NCI-H226 (cell line): Measurements from ENCODE around the gene TSPEAR.

Source experiments
- DNase-seq: peaks from one replicate; pipeline ENCODE4 v3.0.0-alpha.2; 2015

TSPEAR gene

DNA sequence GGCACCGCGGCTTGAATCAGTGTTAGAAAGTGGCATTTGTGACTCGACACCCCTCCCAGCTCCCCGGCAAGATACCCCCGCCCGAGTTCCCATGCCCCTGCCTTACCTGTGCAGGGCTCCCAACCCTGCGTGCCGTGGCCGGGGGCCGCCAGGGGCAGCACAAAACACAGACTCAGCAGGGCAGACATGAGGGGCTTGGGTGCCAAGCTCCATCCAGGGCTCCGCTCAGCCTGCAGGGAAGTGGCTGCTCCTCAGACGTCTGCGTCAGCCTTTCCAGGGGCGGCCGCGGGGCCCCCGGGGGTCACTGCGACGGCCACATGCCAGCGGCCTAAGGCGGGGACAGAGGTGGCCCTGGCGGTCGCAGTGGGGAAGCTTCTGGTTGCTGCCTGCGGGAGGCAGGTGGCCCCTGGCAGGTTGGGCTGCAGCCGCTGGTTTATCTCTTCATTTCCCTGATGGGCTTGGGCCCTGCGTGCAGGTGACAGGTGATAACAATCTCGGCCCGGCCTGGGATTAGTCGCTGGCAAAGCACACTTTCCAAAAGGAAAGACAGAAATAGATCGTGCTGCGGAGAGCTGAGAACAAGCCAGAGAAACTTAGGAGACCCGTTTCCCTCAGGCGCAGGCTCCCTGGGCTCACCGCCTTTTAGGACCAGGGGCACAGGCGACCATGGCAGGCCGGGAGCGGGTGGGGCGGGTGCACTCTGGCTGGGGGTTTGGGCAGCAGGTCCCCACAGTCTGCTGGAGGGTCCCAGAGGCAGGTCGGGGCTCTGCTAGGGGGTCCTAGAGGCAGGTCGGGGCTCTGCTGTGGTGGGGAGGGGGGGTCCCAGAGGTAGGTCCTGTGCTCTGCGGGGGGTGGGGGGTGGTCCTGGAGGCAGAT lies at the start of gene TSPEAR:
Gene TSPEAR, minus strand, starts transcription at position 246 of the 876 bp plus-strand sequence. Its CDS starts 58 bp downstream, at position 188.
- no peak for DNase-seq

DNA sequence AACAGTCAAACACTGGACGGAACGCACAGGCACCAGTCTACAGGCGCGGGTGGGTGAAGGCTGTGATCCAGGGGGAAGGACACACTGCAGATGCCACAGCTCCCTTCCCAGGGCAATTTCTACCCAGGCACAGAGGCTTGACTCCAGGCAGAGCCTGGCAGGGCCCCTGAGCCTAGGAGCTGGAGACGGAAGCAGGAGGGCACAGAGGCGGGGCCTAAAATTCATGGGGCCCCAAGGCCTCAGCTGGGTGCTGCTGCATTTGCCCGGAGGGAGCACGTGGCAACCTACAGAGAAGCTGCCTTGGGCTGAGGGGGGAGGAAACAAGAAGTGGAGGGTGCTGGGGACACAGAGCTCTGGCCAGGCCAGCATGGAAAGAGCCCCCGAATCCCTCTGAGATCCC lies 49.0 kb upstream of the TSPEAR start:
- no peak for DNase-seq

DNA sequence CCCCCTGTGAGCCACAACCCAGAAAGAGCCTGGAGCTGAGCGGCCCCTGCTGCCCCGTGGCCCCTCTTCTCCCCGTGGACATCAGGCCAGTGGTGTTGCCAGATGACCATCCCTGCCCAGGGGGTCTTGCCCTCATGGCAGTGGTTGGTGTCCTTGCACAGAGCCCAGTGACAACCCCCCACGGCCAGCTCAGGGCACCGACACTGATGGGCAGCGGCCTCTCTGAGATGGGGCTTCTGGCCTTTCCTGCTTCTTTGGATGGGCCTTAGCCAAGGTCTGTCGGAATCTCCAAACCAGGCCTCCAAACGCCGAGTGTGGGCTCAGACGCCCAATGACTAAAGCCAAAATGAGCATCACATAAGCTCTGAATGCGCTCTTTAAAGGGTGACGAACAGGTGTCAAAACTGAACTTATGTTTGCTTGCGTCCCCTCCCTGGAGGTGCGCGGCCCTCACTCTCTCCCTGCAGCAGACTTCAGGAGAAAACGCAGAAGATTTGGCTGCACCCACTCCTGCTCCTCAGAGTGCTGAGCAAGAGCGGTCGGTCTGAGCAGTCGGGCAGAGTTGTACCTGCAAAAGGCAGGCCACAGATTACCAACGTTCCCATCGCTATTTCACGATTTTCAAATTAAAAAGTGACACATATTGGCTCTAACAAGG lies 48.4 kb upstream of the TSPEAR start:
- DNase-seq = no peak

DNA sequence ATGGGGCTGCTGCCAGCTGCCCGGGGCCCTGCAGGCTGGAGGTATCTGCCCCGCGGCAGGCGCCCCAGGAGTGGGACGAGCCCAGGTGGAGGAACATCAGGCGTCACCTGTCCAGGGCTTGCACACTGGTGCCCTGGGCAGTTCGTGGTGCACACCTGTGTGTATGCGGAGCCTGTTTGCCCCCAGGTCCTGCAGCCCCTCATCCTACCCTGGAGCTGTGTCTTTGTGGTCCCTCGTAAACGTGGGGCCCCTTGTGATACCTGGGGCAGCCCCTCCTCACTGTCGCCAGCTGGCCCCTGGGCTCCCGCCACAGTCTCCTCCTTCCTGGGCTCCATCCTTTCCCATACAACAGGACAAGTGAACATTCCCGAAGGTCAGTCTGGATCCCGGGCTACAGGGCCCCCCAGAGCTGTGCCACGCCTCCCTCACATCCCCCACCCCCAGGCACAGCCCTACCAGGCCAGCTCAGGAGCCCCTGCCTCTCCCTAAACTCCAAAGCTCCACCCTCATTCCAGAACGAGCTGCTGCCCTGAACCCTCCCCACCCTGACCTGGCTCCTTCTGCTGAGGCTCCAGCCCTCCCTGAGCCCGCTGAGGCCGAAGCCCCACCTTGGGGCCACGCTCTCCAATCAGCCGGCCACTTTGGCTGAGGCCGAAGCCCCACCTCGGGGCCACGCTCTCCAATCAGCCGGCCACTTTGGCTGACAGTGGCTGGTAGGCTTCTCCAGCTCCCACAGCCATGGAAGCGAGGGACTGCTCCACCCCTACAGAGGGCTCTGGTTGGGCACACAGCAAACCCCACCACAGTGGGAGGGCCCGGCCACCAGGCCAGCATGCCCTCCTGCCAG lies 47.6 kb upstream of the TSPEAR start:
- DNase-seq = no peak

DNA sequence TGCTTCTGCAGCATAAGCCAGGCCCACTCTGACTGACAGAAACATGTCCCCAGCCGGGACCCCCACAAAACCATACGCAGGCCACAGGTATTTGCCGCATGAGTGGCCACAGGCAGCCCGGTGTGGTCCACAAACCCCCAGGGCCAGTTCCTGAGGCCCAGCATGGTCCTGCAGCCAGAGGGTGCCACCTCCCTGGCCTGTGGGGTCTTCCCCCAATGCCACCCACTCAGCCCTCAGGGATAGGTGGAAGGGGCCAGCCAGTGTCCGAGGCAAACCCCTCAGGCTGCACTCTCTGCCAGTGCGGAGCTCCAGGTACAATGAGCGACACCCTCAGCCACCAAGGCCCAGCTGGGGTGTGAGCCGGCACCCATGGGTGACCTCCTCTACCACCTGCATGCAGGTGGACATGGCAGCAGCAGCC lies 46.8 kb upstream of the TSPEAR start:
- no peak for DNase-seq

DNA sequence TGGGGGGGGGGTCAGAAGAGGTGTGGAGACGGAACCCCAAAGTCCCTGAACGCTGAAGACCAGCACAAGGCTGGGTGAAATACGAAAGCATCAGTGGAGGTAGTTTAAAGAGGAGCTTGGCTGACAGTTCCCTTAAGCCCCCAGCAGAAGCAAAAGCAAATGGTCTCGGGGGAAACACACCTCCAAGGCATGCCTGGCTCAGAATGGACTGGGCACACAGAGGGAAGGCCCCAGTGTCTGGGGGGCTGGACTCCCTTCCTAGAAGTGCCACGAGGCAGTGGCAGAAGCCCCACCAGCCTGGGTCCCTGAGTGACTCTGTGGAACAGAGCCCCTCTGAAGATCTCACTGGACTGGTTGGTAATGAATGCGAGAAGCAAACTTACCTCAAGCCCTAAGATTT lies 46.4 kb upstream of the TSPEAR start:
- DNase-seq = no peak

DNA sequence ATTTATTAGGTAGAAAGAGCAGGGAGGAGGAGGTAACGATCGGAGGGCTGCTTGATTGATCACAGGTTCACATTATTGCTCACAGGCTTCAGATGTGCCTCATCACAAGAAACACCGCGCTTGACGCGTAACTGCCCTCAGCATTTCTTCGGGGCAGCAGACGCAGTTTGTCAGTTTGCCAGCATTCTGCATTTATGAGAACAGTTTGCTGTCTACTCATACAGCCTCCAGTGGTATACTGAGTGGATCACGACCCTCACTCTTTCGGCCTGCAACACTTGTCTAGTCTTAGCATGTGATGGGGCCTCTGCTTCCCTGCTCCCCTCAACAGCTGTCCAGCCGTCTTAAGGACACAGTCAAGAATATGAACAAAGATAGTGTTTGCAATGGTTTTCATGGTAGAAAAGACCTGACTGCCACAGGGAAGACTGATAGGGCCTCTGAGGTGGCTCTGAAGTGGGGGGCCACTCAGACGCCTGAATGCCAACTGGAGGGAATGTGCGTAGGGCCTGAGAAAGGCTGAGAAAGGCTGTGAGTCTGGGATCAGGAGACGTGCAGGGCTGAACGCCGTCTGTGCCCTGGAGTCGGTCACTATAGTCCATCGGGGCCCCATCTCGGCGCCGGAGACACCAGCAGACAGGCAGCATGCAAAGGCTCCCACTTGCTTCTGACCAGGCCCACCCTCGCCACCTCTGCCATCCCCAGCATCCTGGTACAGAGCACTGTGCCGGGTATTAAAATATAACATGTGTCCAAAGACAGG lies 45.2 kb upstream of the TSPEAR start:
- DNase-seq = no peak

DNA sequence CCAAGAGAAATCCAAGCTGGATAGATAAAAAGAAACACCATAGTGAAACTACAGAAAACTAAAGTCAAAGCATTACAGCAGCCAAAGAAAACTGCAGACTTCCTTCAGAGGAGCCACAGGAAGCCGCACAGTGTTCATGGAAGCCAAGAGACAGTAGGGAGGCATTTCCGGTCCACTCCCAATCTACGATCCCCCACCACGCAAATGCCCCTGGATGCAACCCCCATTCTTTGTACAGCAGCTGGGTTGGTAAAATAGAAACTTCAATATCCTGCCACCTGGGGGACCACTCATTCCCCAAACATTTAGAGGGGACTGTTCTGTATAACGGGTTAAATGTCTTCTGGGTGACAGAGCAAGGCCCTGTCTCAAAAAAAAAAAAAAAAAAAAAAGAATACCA lies 43.9 kb upstream of the TSPEAR start:
- no peak for DNase-seq

DNA sequence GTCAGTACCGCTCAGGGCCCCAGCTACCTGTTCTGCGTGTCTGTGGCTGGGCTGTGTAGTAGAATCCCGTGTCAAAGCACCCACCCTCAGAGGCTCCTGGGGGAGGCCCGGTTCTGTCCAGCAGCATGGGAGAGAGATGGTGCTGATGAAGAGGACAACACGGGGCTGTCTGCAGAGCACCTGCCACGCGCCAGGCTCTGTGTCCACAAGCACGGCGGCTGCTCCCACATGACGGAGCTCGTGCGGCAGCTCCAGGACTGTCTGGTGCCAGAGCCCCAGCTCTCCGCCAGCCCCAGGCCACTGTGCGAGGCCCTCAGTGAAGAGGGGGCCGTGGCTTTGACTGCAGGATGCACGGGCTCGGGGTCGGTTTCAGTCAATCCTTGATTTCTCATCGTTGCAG lies 42.0 kb upstream of the TSPEAR start:
- no peak for DNase-seq

DNA sequence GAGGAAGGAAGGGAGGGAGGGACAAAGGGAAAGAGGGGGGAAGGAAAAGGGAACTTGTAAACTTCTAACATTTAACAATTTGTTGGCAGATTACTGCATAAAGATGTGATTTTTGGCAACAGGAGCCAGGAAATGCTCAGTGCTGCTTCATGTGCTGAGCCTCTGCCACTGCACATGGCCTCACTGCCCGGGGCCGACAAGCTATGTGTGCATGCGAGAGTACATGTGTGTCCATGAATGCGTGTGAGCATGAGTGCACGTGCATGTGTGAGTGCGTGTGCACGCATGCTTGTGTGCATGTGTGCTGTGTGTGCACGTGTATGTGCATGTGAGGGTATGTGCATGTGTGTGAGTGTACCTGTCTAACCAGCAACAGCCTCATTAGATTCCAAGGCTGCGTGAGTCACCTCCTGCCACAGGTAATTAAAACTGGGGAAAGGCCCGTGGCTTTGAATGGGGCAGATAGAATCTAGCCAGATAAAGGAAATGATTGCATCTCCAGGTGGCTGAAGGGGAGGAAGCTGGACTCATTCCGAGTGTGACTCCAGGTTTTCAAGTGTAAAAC lies 41.4 kb upstream of the TSPEAR start:
- no peak for DNase-seq

DNA sequence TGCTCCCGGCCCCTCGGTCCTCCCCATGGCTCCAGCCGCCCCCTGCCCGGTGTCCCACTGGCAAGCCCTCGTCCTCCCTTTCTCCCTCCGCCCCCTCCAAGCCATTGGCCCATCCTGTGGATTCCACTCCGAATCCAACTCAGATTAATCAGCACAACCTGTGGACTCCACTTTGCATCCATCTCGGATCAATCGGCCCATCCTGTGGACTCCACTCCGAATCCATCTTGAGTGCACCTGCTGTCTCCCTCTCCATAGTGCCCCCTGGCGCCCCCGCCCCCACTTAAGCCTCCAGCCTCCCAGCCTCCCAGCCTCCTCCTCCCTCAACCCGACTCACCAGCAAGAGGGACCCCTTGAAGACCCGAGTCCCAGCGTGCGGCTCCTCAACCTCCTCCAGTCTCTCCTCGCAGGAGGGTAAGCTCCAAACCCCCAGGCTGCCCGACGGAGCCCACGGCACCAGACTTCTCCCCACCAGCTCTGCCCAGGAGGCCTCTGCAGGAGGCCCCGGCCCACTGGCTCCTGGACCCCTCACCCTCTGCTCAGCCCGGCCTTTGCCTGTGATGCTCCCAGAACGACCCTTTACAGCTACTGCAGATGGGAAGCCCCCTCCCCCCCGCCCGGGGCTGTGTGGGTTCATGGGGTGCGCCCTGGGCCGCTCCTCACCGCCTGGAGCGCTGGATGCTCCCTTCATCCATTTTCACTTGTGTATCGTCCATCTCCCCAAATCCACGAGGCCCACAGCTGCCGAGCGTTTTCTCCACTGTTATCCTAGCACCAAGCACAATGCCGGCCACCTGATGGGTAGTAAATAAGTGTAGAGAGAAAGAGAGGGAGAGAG lies 40.6 kb upstream of the TSPEAR start:
- no peak for DNase-seq

DNA sequence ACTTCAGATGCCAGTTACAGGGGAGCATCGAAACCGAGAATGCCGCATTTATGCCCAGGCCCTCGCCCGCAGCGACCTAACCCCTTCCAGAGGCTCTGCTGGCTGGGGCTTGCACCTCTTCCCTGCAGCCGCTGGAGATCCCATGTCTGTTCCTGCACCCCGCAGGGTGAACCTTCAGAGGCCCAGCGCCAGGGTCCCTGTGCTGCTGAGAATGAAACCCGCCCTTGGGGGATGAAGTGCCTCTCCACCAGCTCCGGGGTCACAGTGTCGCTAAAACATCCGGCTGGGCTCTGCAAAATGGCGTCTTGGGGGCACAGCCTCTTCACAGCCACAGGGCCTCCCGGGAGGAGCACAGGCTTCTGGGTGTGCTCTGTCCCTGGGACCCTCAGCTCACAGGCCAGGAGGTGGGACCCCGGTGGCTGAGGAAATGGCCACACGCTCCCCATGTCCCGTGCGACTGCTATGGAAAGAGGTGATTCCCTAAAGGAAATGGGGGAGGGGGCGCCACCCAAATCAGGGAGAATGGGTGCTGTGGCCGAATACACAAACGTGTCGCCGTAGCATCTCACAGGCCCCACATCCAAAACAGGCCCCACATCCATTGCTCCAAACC lies 39.9 kb upstream of the TSPEAR start:
- DNase-seq = no peak

DNA sequence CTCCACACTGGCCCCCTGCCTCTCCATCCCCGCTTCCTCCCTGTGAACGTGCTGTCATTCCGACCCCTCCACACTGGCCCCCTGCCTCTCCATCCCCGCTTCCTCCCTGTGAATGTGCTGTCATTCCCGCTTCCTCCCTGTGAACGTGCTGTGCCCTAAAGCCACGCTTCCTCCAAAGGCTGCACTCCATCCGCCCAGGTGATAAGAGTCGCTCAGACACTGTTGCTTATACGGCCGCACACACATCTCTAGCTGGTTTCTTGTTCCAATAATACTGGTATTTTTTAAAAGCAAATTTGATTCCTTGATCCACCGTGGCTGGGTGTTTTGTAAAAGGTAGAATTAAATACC lies 39.3 kb upstream of the TSPEAR start:
- DNase-seq = no peak

DNA sequence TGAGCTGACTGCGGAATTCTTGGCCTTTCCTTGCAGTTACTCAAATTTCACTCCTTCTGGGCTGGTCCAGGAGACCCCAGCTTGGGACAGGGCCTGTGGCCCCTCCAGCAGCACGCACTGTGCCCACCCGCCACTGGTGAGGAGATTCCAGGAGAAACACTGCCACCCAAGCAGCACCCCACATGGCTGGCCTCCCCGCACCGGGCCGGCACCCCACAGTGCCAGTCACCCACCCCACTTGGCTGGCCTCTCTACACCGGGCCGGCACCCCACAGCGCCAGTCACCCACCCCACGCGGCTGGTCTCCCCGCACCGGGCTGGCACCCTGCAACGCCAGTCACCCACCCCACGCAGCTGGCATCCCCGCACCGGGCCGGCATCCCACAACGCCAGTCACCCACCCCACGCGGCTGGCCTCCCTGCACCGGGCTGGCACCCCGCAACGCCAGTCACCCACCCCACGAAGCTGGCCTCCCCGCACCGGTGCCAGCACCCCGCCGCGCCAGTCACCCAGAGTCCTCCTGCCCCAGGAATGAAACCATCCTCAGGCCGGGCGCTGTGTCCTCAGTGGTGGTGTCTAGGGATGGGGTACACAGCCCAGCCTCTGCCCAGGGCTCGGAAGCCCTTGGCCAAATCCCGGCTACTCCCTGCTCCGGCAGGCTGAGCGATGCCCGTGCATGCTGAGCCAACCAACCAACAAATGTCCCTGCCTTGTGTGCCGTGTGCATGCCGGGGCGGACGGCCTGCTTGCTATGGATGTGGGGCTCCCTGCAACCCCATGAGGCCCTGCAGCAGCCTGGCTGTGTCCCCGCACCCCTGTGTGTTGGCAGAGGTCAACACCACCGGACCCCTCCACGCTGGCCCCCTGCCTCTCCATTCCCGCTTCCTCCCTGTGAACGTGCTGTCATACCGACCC lies 38.6 kb upstream of the TSPEAR start:
- no peak for DNase-seq

DNA sequence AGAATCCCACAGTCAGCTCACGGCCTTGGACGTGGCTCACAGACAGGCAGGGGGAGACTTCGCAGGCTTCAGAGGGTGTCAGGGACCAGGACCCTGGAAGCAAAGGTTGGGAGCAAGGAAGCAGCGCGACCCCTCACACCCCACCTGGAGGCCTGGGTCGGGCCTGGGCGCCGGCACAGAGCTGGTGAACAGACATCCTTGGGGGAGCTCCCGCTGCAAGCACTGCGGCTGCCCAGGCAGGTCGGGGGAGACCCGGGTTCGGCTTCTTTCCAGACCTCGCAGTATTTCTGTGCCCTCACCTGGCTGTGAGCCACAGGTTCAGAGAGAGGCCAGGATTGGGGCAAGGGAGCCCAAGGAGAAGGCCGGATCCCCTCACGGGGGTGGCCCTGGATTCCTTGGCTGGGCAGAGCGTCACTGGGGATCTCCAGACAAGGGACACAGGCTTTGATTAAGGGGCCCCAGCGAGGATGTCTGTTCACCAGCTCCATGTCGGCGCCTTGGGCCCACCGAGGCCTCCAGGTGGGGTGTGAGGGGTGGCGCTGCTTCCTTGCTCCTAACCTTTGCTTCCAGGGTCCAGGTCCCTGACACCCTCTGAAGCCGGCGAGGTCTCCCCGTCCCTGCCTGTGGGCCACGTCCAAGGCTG lies 37.9 kb upstream of the TSPEAR start:
- DNase-seq = no peak

DNA sequence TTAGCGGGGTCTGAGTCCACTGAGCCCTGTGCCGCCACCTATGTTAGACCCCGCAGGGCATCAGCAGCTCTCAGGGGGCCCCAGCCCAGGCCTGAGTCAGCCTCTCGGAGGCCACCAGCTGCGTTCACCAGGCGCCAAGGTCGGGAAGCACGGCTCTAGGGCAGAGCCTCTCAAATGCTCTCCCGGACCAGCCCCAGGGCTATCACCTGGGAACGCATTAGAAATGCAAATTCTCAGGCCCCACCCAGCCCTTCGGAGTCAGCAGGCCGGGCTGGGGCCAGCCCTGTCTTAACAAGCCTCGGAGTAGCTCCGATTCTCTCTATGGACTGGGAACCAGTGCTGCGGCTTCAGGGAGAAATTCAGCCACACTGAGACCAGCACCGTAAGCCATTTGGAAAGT lies 37.2 kb upstream of the TSPEAR start:
- DNase-seq = no peak

DNA sequence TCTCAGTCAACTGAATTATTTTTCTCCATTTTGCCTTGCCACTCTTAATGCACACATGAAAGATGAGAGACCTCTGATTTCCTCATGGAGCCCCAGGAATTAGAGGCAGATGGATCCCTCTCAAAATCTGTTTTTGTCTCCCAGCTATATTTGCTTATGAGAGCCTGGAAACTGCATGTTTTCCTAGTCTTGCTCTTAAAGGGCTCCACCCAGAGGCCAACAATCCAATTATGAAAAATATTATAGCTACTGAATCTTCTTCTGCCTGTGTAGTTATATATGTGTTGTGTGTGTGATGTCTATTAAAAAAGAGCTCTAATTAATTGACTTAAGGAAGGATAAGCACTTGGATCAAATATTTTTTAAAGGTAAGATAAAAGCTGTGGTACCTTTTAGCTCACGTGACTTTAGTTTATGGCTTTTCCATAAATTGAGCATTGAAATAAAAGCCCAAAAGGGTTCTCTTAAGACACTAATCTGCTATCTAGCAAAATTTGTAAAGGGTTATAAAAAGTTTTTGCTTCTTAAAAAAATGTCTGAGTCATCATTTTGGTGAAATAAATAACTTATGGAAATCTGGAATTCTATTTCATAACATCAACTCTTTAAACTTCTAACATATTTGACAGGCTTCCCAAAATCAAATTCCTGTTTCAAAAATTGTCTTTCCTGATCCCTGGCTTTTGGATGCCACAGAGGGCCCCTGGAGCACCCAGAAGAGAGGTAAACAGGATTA lies 31.2 kb upstream of the TSPEAR start:
- peak; percentile 10 for DNase-seq

DNA sequence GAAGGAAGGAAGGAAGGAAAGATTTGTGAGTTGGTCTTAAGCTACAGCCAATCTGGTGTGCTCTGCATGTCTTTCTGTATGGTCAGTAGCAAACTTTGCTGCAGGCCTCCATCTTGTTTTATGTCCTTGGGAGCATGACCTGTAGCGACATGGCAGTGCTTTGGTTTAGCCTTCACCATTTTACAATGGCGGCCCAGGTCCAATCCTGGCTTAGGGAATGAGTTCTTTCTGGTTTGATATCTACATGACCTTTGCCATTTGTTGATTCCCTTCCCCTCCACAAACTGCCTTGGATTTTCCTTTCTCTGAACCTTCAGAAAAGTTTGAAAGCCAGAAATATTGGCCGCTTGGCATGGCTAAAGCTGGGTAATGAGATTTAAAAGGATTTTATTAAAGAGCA lies 30.5 kb upstream of the TSPEAR start:
- no peak for DNase-seq

DNA sequence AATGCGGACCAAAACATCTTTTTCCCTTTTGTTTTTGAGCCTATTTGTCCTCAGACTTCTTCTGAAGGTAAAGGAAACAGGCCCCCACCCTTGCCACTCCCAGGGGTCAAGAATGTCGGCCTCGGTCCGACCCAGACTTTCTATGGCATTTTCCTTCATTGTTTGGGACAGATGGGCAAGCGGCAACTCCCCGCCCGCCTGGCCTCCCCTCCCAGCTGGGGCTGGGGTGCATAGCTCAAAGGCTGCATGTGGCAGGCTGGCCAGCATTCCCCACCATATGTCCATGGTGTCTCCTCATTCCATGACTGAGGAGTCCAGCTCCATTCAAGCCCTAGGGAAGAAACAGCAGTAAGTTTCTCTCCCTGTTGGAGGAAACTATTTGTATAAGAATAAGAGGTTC lies 29.4 kb upstream of the TSPEAR start:
- no peak for DNase-seq
